Activated T-cell treated with anti-CD3 and anti-CD28 coated beads, Interleukin-2, amount 50 U/mL, for 24 hours (primary cell): ENCODE results near the gene DMD.

ENCODE experiments used
- DNase-seq: peaks from one replicate; pipeline ENCODE4 v3.0.0-alpha.2; 2020
- H3K27ac Mint-ChIP-seq: 2 replicates; pipeline ENCODE4 v1.8.0; 2020; ENCODE audit warnings: mild to moderate bottlenecking, mixed read lengths
- H3K27me3 Mint-ChIP-seq: 2 replicates; pipeline ENCODE4 v1.8.0; 2020; ENCODE audit warnings: mixed read lengths
- H3K36me3 Mint-ChIP-seq: 2 replicates; pipeline ENCODE4 v1.8.0; 2020; ENCODE audit warnings: low read depth, mixed read lengths
- H3K4me1 Mint-ChIP-seq: 2 replicates; pipeline ENCODE4 v1.8.0; 2020; ENCODE audit warnings: low read depth, mixed read lengths
- H3K4me3 Mint-ChIP-seq: 2 replicates; pipeline ENCODE4 v1.8.0; 2020; ENCODE audit warnings: mild to moderate bottlenecking, moderate library complexity, mixed read lengths
- H3K9me3 Mint-ChIP-seq: 2 replicates; pipeline ENCODE4 v1.8.0; 2020; ENCODE audit warnings: mixed read lengths

Gene DMD

DNA sequence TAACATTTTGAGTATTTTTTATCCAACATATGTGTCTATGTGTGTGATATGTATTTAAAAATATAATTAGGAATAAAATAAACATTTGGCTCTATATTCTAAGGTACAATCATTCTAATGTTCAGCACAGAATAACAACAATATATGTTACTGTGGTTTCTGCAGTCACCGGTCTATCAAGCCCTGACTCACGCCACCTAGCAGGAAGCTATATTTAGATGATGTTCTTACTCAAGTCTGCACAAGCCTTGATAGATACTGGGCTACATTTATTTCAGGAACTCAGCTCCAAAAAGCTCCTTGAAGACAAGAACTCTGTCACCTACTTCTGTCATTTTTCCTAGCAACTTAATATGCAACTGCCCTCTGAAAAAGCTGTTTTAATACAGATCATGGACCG lies 1987.5 kb downstream of the DMD start:
- no peaks in the 10 kb centered on the region for H3K4me1 Mint-ChIP-seq
- peaks cover 20% of the 10 kb centered on the region for H3K27me3 Mint-ChIP-seq
- no peak overlapping the region for H3K27ac Mint-ChIP-seq
- no peaks in the 10 kb centered on the region for H3K9me3 Mint-ChIP-seq
- no peak for DNase-seq
- H3K4me3 Mint-ChIP-seq, result no peak overlapping the region
- no peaks in the 10 kb centered on the region for H3K36me3 Mint-ChIP-seq

DNA sequence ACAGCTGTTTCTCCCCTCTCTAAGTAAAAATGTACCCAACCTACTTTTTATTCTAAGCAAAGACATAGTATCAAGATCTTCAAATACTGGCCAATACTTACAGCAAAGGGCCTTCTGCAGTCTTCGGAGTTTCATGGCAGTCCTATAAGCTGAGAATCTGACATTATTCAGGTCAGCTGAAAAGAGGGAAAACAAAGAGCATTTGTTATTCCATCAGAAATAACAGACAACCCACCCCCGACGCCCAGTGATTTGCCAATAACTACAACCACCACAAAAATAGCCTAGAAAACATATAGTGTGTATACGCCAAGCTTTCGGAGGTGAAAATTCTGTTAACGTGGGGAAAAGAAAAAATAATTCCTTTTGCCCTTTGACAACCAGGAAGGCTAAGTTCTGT lies 1988.4 kb downstream of the DMD start:
- no peaks in the 10 kb centered on the region for H3K4me1 Mint-ChIP-seq
- no peaks in the 10 kb centered on the region for H3K36me3 Mint-ChIP-seq
- no peak overlapping the region for H3K4me3 Mint-ChIP-seq
- H3K27ac Mint-ChIP-seq, result no peak overlapping the region
- DNase-seq, result no peak
- peaks cover 15% of the 10 kb centered on the region for H3K27me3 Mint-ChIP-seq
- H3K9me3 Mint-ChIP-seq, result no peaks in the 10 kb centered on the region

DNA sequence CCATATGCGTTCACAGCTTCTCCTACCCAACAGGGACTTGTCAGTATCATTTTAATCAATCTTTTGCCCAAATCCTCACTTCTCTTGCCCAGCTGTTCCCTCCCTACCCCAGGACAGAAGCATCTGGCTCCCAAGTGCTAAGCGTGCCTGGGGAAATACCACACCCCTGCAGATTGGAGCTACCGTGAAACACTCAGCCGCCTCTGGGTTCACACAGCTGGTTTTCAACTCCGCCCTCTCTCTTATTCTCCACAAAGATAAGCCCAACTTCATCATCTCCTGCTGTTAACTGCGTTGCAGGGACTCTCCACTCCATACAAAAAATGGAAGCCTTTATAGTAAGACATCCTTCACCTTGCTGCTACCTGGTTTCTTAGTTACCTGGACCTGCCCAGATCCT lies 1992.2 kb downstream of the DMD start:
- DNase-seq, result no peak
- H3K9me3 Mint-ChIP-seq, result no peaks in the 10 kb centered on the region
- no peak overlapping the region for H3K4me3 Mint-ChIP-seq
- peaks cover 3% of the 10 kb centered on the region for H3K27me3 Mint-ChIP-seq
- H3K4me1 Mint-ChIP-seq, result no peaks in the 10 kb centered on the region
- no peaks in the 10 kb centered on the region for H3K36me3 Mint-ChIP-seq
- H3K27ac Mint-ChIP-seq, result no peak overlapping the region

DNA sequence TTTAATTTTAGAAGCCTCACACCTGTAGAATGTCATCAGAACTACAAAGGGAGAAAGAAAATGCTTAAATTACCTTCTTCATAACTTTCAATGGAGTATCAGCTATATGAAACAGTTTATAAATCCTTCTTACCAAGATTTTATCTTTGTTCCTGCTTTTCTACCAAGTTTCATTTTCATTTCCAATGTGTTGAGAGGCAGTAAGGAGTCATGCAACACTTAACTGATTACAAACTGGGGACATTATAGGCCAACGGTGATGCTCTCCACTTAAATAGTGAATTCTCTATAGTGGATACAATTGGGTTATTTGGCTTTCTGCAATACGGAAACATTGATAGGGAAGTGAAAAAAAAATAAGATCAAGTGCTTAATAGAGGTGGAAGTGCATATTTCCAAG lies 1994.3 kb downstream of the DMD start:
- H3K4me1 Mint-ChIP-seq, result no peaks in the 10 kb centered on the region

DNA sequence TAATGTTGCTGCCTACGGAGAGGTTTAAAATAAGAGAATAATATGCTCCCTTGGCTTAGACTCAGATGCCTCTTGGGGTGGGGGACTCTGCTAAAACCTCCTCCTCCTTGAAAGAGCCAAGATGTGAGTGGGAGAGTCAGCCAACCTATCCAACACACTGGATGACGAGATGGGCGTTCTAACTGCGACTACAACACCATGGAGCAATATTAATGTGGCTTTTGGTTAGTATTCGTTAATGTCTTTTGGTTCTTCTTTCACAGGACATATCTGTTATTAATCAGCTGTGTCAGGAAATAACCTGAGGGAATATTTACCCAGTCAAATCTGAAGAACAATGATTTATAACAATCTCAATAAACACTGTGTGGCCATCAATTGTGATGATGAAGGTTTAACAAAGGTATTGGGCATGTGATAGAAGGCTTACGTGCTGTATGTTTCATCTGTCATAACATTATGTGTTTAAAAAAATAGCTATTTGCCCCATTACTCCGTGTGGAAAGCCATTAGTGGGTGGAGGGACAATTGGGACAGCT lies 1996.0 kb downstream of the DMD start:
- Mint-ChIP-seq H3K4me1 (no peaks in the 10 kb centered on the region), H3K4me3 (no peak overlapping the region), H3K36me3 (no peaks in the 10 kb centered on the region), H3K27ac (no peak overlapping the region), H3K9me3 (no peaks in the 10 kb centered on the region), H3K27me3 (peaks cover 9% of the 10 kb centered on the region)
- no peak for DNase-seq

More for the DNA sequence above, 1994.3 kb downstream of the DMD start:
- no peak for DNase-seq
- Mint-ChIP-seq H3K27me3 (peaks cover 5% of the 10 kb centered on the region), H3K9me3 (no peaks in the 10 kb centered on the region), H3K27ac (no peak overlapping the region), H3K4me3 (no peak overlapping the region), H3K36me3 (no peaks in the 10 kb centered on the region)

DNA sequence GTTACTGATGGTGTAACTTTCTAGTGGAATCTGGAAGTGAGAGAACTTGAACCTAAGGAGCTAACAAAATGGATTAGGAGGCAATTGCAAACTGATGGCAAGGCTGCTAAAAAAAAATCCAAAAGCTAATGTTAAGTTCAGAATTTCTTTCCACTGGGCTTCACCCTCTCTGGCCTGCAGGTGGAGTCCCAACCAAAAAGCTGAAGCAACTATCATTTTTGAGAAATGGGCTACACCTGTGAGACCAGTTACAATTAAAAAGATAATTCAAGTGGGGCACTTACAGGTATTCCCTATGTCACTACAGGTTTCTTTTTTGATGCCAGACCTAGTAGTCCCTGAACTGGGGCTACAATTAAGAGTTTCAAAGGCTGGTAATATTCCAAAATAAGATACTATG lies 1997.4 kb downstream of the DMD start:
- H3K4me3 Mint-ChIP-seq, result no peak overlapping the region
- no peaks in the 10 kb centered on the region for H3K4me1 Mint-ChIP-seq
- no peaks in the 10 kb centered on the region for H3K36me3 Mint-ChIP-seq
- H3K27ac Mint-ChIP-seq, result no peak overlapping the region
- DNase-seq, result no peak
- H3K9me3 Mint-ChIP-seq, result no peaks in the 10 kb centered on the region
- H3K27me3 Mint-ChIP-seq, result peaks cover 14% of the 10 kb centered on the region

DNA sequence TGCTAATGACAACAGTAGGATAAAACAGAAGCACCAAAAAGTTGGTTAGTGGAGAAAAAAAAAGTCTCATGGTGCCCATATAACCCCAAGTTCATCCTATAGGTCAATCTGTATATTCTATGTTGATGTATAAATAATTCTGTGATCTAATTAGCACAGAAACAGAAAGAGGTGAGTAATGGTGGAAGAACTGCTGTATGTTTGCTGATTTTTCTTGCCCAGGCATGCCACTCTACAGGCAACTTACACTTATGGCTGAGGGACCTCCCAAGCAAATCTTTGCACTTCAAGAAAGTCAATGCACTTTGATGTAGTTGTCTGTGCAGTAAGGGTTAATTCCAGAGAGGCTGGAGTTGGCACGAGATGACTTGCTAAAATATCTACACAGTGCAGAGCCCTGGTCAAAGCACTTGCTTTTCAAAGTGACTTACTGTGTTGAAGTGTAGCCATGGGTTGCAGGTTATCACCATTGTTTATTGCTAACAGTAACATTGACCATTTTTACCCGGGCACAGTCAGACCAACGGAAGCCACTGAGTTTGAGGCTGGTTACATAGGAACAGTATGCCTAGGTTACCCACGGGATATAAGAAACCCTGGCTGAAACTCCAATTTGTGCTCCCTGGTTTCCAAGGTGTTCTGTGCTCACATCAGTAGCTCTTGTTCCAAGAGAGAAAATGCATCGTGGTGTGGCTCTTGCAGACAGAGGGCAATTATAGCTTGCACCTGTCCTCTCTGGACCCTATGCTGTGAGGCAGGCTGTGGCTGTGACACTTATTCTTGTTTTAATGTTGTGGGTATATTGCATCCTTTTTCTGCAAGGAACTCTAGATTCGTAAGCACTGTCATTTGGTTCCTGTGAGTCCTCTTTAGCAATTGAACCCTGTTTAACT lies 1998.2 kb downstream of the DMD start:
- H3K27ac Mint-ChIP-seq, result no peak overlapping the region
- H3K4me3 Mint-ChIP-seq, result no peak overlapping the region
- H3K9me3 Mint-ChIP-seq, result no peaks in the 10 kb centered on the region

DNA sequence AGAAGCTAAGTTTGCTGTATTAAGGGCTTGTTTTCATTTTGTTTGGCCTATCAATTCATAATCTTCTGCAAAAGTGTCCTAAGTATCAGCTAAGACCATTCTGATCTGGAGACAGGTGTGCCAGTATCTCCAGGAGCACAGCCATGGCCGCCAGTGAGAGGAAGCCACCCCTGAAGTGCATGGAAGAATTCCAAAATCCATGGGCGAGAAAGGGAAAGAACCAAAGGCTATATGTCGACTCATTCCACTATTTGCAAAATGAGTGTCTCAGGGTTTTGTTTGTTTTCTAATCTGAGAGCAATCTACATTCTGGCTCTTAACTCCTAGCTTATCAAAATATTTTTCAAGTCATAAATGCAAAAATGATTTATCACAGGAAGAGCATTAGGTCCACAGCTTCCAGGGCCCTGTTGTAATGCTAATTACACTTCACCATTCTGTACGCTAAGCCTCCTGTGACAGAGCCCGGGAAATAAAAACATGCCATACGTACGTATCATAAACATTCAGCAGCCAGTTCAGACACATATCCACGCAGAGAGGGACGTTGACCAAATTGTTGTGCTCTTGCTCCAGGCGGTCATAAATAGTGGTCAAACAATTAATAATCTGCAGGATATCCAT lies 2002.2 kb downstream of the DMD start:
- peaks cover 20% of the 10 kb centered on the region for H3K27me3 Mint-ChIP-seq
- DNase-seq, result no peak
- H3K4me1 Mint-ChIP-seq, result no peaks in the 10 kb centered on the region
- H3K27ac Mint-ChIP-seq, result no peak overlapping the region
- no peaks in the 10 kb centered on the region for H3K36me3 Mint-ChIP-seq
- no peaks in the 10 kb centered on the region for H3K9me3 Mint-ChIP-seq
- no peak overlapping the region for H3K4me3 Mint-ChIP-seq

More for the DNA sequence above, 1998.2 kb downstream of the DMD start:
- peaks cover 14% of the 10 kb centered on the region for H3K27me3 Mint-ChIP-seq
- no peaks in the 10 kb centered on the region for H3K4me1 Mint-ChIP-seq
- no peaks in the 10 kb centered on the region for H3K36me3 Mint-ChIP-seq
- no peak for DNase-seq

DNA sequence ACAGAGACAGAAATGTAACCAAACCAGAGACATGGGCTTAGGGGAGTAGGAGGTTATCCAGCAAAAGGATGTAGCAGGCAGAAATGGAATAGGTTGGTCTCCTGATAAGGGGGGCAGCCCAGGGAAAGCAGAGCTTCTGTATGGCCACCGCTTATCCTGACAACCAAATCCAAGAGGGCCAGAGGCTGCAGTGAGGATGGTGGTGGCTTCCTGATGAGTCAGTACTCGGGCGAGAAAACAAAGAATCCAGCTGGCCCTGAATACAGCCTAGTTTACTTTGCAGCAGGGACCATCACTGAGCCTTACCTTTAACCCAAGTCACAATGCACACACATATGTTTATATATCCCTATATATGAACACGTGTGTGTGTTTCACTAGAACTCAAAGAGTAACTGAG lies 2009.8 kb downstream of the DMD start:
- Mint-ChIP-seq H3K27ac (no peak overlapping the region), H3K4me1 (no peaks in the 10 kb centered on the region), H3K4me3 (no peak overlapping the region), H3K27me3 (peaks cover 16% of the 10 kb centered on the region), H3K36me3 (no peaks in the 10 kb centered on the region), H3K9me3 (no peaks in the 10 kb centered on the region)
- no peak for DNase-seq

DNA sequence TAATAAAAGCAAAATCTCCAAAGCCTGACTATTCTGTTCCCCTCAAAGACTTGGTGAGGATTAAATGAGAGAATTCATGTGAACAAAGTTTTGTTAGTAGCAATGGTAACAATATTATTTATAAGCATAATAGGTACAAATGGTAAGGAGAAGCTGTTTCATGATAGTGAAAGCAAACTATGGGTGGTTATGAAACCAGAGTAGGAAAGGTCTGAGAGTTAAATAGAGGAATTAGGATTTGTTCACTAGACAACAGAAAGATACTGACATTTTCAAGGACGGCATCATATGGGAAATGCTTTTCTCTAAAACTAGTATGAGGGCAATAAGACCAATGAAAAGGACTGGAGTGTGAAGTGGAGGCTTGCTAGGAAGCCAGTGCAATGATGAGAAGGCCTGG lies 2010.9 kb downstream of the DMD start:
- H3K9me3 Mint-ChIP-seq, result no peaks in the 10 kb centered on the region
- H3K27me3 Mint-ChIP-seq, result peaks cover 17% of the 10 kb centered on the region
- H3K36me3 Mint-ChIP-seq, result no peaks in the 10 kb centered on the region
- H3K27ac Mint-ChIP-seq, result no peak overlapping the region
- DNase-seq, result no peak
- H3K4me1 Mint-ChIP-seq, result no peaks in the 10 kb centered on the region
- H3K4me3 Mint-ChIP-seq, result no peak overlapping the region

DNA sequence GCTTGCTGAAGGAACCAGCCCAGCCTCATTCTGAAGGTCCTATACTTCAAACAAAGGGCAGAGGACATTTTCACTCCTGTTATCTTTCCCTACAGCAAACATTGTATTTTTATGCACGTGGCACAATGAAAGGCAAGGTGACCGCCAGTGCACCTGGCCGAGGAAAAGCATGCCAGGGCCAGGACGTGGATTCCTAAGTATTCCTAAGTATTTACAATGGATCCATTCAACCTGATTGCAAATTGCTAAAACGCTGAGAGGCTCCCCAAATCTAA lies 2011.6 kb downstream of the DMD start:
- H3K27me3 Mint-ChIP-seq, result peaks cover 18% of the 10 kb centered on the region

DNA sequence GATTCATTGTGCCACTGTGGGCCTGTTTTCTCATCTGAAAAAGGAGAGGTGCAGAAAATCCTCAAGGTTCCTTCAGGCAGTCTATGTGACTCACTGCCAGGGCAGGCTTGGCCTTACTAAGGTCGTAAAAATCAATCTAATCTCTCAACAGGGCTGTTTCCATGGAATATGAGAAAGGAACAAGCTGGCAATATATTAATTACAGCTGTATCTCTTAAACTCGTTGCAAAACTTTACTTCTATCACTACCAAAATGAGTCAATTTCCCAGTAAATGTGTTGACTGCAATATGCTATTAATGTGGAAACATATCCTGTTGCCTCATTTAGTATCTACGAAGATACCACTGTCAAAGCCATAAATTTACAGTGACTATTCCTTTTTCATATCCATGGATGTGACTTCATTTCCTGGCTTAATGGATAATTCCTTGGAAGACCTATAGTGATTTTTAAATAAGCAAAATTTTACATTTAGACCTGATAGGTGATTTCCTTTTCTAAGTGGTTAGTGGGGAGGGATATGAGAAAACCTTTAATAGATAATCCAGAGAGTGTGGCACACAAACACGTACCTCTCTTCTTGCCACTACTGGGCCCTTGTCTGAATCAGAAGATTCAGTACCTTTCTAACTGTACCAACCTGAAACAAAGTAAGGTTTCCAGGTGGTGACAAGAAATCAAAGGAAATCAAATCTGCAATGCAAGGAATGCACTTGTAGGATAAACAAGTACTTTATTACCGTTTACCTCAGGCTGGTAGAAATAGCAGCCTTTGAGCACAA lies 2012.1 kb downstream of the DMD start:
- Mint-ChIP-seq H3K27me3 (peaks cover 24% of the 10 kb centered on the region), H3K4me1 (no peaks in the 10 kb centered on the region), H3K4me3 (no peak overlapping the region), H3K9me3 (no peaks in the 10 kb centered on the region), H3K36me3 (no peaks in the 10 kb centered on the region), H3K27ac (no peak overlapping the region)
- no peak for DNase-seq

More for the DNA sequence above, 2011.6 kb downstream of the DMD start:
- no peaks in the 10 kb centered on the region for H3K4me1 Mint-ChIP-seq
- no peak for DNase-seq
- no peak overlapping the region for H3K27ac Mint-ChIP-seq
- no peaks in the 10 kb centered on the region for H3K9me3 Mint-ChIP-seq
- no peaks in the 10 kb centered on the region for H3K36me3 Mint-ChIP-seq
- no peak overlapping the region for H3K4me3 Mint-ChIP-seq

DNA sequence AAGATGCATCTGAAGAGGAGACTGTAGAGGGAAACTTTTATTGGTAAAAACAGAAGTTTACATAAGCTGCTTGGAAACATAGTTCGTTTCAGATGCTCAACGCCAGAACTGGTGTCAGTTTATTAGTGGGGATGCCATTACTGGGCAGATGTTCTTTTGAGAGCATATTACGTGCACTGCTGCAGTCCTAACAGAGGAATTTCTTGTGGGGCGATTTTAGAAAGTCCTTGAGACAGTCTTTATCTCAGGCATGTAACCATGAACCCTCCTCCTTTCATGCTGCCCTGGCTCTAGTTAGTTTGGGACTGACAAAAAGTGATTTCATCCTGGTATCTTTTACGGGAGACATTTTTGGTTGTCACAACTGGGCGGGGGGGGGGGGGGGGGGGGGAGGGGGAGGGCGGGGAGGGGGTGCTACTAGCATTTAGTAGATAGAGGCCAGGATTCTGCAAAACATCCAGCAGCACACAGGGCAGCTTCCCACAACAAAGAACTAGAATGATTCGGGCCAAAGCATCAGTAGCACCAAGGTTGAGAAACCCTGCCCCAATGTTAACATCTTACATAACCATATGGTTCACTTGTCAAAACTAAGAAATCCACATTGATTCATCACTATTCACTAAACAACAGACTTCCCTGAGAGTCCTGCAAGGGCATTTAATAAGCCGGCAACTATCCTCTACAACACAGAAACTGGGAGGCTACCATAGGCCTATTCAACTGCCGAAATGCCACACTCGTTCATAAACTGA lies 2021.0 kb downstream of the DMD start:
- no peaks in the 10 kb centered on the region for H3K9me3 Mint-ChIP-seq

DNA sequence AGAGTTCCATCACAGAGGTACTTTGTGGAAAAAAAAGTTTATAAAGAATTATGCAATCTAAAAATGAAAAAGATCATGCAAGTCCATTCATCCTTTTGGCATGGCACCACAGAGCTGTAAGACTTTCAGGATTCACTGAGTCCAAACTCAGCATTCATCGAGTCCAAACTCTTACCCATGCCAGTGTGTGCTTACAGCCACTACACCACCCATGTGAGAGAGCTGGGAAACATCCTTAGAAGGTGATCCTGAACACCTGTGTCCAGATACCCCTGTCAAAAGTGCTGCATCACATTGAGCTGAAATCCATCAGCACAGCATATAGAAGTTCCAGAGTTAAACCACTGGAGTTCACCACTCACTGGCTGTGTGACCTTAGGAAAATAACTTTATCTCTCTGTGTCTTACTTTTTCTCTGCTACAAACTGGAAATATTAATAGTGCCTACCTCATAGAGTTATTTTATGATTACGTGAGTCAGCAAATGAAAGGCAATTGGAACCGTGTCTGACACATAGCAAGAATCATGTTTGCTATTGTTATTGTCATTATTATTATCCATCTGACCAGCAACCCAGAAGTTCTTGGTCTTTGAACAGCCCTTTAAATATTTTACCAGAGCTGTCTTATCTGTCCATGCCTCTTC lies 2024.5 kb downstream of the DMD start:
- Mint-ChIP-seq H3K27ac (no peak overlapping the region), H3K36me3 (no peaks in the 10 kb centered on the region), H3K27me3 (peaks cover 12% of the 10 kb centered on the region), H3K9me3 (no peaks in the 10 kb centered on the region), H3K4me1 (no peaks in the 10 kb centered on the region), H3K4me3 (no peak overlapping the region)
- no peak for DNase-seq

More for the DNA sequence above, 2021.0 kb downstream of the DMD start:
- no peak for DNase-seq
- Mint-ChIP-seq H3K4me3 (no peak overlapping the region), H3K27ac (no peak overlapping the region), H3K36me3 (no peaks in the 10 kb centered on the region), H3K27me3 (peaks cover 32% of the 10 kb centered on the region), H3K4me1 (no peaks in the 10 kb centered on the region)
